T-helper 2 cell treated with Interferon-gamma antibody and Interleukin-4, amounts not matched to agents 100 ng/mL and 5 ng/mL, for 36 hours (primary cell): ENCODE results near the gene RAD51B. TPM values are rescaled to one million over a fixed set of nuclear protein-coding genes. Genes with fewer than 3 reads are reported as not detected.

Source experiments
- intact Hi-C: fragments of 100-400 bp; cut with micrococcal nuclease; formaldehyde crosslinking; loops from one replicate; pipeline ENCODE4 v1.15.1; 2023
- total RNA-seq: library from RNA; stranded (reverse); gene quantifications from 2 replicates; pipeline ENCODE4 v1.2.3, GENCODE V29; 2022

RAD51B gene
- total RNA-seq, 1 donor from 2014 or later = 31.7 TPM

DNA sequence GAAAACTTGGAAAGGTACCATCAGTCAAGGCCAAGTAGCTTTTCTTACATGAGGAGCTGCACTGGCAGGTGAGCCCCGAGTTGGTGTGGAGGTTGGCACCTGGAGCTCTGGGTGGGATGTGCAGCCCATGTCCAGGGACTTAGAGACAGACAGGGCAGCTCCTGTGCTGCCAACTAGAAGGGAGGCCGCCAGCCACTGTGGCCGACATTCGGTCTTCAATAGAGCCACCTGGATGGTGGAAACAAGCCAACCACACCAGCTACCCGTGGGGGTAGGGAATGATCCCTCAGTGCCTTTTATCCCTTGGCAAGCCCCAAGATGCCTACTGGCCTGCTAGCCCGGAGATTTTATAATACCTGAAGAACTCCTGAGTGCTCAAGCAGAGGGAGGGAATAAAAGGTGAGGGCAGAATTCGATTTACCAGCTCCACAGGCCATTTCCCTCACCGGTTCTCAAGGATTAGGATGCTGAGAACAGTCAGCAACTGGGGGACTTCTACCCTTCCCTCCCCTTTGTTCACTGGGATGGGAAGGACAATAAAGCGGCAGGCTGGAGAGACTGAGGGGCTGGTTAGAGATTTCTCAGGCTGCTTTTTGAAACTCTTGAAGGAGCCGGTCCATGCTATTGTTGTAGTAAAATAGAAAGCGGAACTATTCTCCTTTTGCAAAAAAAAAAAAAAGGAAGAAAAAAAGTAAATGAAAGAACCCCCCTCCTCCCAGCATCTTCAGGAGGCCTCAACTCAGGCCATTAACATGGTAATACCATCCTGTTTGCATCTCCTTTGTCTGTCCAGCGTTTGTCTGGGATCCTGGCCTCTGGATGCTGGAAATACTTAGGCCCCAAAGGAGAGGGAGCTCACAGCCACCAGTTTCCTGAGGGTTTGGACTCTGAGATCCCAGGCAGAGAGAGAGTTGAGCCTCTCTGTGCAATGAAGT is 651.7 kb downstream of the RAD51B start:
- intact Hi-C loops = no loop called here

GRCh38 chr14:68471964-68472508 is 652.5 kb downstream of the RAD51B start:
- intact Hi-C loops = no loop called here

- intact Hi-C loops = no loop called here
Observed at GRCh38 chr14:68473069-68473468, 653.5 kb downstream of the RAD51B start.

DNA sequence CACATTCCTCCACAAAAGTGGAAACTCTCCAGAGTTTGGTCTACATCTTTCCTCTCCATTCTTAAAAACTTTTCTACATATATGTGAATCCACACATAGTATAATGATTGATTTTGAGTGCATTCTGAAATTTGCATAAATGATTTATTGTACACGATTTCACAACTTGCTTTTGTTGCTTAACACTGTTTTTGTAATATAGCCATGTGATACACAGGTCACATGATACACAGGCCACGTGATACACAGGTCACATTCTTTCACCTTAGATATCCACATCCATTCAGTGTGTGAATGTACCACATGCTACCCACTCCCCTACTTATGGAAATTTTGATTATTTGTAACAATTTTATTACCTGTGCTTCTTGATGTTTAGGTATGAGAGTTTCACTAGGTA is 654.2 kb downstream of the RAD51B start:
- intact Hi-C loops = no loop called here

DNA sequence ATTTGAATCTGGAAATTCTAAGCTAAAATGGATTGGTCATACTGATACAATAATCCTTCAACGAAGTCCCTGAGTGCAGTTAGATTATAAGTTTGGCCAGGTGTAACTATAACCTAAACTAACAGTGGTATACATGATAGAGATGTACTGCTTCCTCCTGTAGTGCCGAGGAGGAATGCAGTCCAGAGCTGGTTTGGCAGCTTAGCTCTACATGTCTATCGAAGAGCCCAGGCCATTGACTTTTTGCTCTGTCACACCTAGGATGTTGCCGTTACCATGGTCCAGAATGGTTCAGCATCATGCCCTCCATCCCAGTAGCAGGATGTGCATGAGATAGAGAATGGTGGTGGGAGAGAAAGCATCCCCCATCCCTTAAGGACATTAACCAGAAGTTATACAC is 655.2 kb downstream of the RAD51B start:
- intact Hi-C loops = no loop called here

- intact Hi-C loops = no loop called here
Observed at GRCh38 chr14:68475802-68476201, 656.2 kb downstream of the RAD51B start.

GRCh38 chr14:68476212-68477109 is 656.9 kb downstream of the RAD51B start:
- intact Hi-C loops = no loop called here

DNA sequence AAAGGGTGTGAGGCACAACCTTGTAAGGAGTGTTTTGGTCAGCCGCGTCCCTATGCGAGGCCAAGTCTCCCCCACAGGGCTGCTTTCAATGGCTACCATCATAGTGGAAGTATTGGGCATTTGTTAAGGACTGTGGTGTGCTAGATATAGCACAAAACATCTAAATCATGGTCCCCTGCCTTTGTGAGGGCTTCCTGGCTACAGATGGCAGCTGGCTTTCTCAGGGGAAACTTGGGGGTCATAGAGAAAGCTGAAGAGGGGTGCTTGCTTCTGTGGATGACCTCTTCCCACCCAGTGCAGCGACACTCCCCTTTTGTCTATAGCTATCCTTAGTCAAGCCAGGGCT is 657.5 kb downstream of the RAD51B start:
- intact Hi-C loops = no loop called here

GRCh38 chr14:68477461-68478085 is 658.0 kb downstream of the RAD51B start:
- intact Hi-C loops = no loop called here

DNA sequence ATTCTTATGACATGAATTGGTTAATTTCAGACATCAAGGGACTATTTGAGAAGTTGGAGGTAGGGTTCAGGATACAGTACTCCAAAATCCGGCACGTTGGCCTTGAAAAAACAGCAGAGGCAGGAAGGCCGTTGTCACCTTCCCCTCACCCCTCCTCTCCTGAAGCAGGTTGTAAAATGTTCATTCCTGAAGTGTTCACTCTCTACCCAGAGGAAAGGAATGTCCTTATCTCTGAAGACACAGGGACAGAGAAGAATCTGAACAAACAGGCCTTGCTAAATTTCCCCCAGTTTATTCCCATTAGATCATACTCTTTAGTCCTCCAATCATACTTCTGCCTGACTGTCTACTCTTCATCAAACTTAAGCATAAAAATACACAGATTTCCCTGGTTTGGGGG is 659.7 kb downstream of the RAD51B start:
- intact Hi-C loops = no loop called here

DNA sequence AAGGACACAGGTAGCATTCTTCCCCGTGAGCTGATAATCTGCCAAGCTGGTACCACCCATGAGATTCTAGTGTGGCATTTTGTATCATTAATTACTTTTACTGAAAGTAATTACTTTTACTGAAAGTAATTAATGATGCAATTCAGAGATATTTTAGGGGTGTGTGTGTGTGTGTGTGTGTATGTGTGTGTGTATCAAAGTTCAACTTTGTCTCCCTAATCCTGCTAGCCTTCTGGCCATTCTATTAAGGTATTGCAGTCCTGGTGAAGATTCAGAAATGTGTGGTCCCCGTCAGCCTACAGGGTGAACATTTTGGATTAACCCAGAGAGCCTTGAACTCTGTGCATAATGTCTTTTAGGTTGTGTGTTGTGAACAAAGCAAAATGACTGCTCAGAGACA is 662.4 kb downstream of the RAD51B start:
- intact Hi-C loops = no loop called here

DNA sequence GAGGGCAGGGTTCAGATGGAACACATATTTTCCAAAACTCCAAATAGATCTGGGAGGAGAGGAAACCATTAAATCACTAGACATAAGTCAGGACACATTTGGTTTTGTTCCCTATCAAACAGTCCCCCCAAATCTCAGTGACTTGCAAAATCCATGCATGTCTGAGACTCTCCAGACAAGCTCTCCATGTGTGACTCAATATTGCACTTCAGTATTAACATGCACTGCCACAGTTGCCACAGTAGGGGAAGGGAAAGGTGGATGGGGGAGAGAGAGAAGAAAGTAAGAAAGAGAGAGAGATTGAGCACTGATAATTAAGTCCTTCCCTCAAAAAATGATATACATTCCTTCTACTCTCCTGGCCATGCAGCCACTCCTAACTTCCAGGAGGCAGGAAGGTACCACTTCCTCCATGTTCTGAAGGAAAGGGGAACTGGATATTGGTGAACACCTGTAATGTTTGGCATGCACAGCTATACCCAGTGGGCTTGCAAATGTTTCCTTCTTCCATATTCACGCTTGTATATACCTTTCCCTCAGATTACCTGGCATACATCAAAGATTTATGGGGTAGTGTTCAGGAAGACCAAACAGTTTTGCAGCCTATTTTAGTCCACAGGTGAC is 663.3 kb downstream of the RAD51B start:
- intact Hi-C loops = no loop called here

GRCh38 chr14:68486033-68486732 is 666.6 kb downstream of the RAD51B start:
- intact Hi-C loops = no loop called here

GRCh38 chr14:68486809-68487208 is 667.2 kb downstream of the RAD51B start:
- intact Hi-C loops = no loop called here

GRCh38 chr14:68487805-68488590 is 668.4 kb downstream of the RAD51B start:
- intact Hi-C loops = no loop called here

DNA sequence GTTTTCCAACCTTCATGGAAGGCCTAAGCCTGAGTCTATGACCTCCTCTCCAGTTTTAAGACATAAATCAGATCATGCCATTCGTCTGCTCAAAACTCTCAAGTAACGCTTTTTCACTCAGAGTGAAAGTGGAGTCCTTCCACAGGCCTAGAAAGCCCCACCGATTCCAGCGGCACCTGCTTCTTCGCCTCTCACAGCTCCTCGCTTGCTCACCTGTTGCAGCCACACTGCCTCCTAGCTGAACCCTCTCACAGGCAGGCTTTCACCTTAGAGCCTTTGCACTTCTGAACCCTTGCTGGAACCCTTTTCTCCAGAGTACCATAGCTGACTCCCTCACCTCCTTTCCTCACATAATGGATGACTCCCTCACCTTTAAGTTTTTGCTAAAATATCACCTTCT is 672.2 kb downstream of the RAD51B start:
- intact Hi-C loops = no loop called here

GRCh38 chr14:68492381-68493151 is 673.0 kb downstream of the RAD51B start:
- intact Hi-C loops = no loop called here

GRCh38 chr14:68493152-68493911 is 673.8 kb downstream of the RAD51B start:
- intact Hi-C loops = no loop called here
